ENCODE data around the gene IVD.
"Not testable (repeated sequence)": the region's sequence is repeated elsewhere in the genome, so short reads cannot be mapped to it uniquely, and the experiment has no call there.

The IVD gene

DNA sequence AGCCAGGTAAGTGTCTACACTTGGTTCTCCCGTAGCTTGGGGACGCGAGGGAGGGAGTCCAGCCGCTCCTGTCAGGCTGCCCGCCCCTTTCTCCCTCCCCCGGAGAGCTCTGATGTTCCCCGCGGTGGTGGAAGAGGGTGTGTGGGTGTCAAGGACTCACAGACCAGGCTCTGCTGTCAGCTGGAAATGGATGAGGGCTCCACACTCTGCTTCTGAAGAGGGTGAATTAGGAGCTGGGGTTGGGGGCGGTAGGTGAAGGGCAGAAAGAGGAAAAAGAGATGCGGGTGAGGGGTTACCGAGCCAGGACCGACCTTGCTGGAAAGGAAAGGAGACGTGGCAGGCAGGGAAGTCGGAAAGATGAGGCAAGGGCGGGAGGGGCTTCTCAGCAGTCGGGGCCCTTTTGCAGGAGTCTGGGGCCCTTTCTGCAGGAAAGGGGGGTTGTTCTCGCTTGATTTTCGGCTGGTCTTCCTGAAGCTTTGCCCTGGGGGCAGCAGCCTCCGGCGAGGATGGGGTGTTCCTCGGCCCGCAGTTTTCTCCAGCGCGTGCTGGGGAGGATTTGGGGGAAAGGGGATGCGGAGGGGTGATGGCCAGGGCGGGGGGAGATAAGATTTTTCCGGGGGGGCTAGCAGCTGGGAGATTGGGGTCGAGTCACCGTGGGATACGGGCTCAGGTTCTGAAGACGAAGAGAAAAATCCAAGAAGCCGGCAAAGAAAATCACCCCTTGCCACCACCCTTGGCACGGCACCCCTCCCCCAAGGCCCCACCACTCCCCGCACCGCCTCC is 34.6 kb downstream of the IVD start:
- DNase-seq, result peak; percentile 62

DNA sequence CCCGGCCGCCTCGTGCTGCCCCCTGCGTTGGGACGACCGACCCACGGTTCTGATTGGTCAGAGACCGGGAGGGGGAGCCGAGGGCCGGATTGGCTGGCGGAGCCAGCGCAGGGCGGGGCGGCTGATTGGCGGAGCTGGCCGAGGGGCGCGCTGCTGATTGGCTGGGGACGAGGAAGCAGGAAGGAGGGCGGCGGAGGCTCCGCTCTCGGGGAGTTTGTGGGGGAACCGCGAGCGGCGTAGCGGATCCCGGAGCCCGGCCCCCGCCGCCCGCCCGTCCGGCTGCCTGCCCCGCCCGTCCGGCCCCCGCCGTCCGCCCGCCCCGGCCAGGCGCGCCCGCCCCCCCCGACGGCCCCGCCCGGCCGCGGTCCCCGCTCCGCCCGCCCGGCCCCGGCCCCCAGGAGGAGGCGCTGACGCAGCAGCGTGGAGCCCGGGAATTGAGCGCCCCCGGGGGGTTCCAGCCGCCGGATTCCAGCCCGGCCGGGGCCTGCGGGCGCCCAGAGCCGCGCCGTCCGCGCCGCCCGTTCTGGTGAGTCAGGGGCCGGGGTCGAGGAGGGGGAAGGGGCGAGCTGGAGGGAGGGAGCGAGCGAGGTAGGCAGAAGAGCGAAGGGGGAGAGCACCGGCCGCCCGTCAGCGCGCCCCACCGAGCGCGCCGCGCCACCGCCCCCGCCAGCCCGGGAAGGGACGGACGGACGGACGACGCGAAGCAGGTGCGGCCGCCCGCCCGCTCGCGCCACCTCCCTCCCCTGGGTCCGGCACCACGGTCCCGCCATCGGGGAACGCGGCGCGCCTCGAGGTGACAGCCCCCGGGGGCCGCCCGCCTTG is 35.4 kb downstream of the IVD start, which contains the start of gene BAHD1:
Gene BAHD1, plus strand, starts transcription at position 211 of the 822 bp plus-strand sequence. CDS start 17,512 bp downstream, outside the sequence.
- DNase-seq, result peak; percentile 87

DNA sequence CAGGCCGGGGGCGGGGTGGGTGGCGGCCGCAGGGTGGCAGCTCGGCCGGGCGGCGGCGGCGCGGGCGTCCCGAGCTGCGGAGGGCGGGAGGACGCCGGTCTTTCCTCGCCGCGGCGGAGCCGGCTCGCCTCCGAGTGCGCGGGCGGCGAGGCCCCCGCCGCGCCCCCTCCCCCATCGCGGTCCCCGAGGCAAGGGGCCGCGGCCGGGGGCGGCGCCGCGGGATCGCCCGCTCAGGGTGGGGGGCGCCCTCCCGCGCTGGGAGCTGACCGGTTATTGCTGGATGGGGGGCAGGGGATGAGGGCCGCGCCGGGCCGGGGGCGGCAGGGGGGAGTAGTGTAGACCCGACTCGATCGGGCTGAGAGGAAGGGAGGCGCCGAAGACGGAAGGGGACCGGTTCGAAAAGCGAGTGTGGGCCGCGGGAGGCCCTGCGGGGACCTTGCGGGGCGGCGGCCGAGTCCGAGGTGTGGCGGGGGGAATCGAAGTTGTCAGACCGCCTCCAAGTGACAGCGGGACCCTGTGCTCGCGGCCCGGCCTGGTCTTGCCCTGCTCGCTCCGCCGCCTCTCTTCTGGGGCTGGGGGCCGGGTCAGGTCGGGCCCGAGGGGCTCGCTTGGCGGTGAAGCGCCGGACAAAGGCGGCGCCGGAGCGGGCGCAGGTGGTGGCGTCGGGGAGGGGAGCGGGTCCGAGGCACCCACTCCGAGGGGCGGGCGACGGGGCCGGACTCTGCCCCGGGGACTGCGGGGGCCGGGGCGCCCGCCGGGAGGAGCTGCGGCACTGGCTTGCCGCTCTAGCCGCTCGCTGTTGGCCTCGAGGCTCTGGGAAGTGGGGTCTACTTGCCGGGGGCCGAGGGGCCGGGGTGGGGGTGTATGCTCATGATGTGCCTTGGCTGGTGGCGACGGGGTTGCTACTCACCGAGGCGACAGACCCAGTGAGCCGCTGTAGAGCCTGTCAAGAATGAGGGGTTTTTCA is 36.3 kb downstream of the IVD start:
- peak; percentile 69 for DNase-seq

DNA sequence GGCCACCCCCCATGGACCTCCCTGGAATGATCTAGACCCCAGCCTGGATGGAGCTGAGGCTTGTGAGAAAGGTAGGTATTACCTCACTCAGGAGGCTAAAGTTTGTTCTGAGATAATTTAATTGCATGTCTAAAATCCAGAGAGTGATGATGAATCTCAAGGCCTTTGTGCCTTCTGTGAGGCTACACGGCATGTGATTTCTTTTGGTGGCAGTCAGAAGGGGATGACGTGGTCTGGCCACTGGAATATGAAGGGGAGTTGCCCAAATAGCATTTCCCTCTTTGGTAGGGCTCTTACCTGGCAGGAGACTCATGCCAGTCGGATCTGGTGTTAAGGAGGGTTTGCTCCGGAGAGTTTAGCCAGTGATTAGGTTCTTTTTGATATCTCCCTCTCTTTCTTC is 37.7 kb downstream of the IVD start:
- DNase-seq, result no peak

DNA sequence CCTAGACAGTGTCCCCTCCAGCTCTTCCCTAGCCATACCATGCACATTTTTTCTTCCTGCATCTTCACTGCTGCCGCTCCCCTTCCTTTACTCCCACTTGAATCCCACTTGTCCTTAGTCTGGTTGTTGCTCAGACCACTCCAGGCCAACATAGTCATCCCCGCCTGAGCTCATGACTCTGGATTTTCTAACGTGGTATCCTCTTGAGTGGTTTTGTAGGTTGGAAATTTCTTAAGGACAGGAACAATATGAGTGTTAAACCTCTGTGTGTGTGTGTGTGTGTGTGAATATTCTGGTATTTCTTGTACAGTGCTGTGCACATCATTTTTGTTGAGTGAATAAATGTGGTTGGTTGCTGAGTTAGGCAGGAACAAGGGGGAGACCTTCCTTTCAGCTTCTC is 38.3 kb downstream of the IVD start:
- DNase-seq, result no peak

DNA sequence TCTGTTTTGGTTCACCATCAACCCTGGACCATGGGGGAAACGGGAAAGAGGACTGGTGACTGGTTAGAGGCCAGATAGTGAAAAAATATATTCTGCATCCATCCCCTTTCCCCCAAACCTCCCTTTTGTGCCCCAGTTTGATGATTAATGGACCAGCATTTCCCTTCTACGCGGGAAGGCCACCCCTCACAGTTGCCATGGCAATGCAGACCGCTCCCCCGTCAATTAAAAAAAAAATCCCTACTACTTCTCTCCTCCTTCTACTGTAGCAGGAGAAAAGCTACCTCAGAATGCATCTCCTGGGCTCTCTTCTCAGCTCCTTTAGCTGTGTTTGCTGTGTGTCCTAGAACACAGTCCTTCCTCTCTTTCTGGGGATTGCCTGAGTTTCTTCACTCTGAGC is 39.1 kb downstream of the IVD start:
- no peak for DNase-seq

DNA sequence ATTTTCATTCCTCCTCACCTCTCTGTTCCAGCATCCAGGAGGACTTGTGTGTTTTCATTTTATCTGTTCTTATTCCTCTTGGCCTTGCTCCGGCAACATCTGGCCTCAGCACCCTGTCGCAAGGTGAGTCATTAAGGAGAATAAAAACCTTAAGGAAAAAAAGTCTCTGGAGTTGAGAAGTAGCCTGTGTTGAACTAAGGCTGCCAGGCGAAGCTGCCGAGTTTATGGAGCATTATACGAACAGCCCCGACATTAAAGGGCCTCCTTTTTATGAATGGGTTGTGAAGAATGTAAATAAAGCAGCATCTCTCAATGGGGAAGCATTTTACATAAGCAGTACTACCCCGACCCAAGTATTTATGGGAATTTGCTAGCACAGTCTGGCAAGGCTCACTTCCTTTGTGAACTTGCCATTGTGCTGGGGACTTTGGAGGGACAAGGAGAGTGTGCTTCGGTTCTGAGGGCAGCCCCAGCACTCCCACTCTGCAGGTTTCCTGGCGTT is 39.9 kb downstream of the IVD start:
- DNase-seq, result no peak

DNA sequence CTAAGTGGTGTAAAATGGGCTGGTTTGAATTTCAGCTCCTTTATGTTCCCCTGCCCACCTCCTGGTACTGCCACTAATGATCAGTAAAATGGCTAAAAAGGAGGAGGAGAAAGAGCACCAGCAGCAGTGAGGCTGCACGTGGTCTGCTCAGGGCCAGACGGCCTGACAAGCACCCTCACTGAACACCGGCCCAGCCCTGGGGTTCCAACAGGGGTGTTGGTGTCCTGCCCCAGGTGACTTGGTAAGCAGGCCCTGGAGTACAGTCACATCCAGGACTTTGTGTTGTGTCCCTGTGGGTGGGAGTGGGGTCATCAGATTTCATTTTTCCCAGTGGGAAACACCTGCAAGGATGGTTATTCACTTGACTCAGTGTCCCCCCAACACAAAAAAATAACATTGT is 40.5 kb downstream of the IVD start:
- DNase-seq, result no peak

DNA sequence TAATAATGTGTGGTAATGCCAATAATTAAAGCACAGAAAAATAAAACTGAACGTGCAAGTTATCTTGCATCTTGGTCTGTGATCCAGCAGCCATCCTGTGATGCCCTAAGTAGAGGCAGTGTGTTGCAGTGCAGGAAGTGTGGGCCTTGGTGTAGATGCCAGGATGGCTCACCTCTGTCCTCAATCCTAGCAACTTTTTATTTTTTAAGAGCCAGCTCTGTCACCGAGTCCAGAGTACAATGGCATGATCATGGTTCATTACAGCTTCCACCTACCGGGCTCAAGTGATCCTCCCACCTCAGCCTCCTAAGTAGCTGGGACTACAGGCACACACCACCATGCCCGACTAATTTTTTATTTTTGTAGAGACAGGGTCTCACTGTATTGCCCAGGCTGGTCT is 42.8 kb downstream of the IVD start:
- DNase-seq, result no peak

DNA sequence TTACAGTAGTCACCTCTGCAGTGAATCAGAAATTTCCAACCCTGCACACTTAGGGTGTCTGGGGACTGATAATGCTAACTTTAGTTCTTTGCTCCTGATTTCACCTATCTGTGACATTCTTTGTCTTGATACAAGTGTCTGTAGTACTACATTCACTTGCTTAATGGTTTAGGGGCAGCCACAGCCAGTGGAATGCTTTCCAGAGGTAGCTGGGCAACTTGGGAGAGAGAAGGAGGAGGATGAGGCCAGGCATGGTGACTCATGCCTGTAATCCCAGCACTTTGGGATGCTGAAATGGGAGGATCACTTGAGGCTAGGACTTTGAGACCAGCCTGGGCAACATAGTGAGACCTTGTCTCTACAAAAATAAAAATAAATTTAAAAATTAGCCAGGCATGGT is 43.7 kb downstream of the IVD start:
- DNase-seq, result no peak

DNA sequence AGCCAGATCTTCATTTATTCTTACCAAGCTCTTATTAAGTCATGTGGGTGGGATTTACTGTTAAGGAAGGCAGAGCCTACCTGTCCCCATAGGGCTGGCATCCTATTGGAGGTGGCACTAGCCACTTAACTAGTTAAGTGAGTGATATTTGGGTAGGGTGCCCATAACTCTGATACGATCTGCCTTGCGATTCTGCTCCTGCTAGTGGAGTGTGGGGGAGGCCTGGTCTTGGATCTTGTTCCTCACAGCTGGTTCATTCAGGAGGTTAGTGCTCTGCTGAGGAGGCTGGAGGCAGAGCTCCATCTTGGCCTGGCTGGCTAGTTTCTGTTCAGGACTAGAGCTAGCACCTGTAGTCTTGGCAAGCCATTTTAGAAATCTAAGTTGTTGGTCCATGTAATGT is 44.5 kb downstream of the IVD start:
- DNase-seq, result no peak

DNA sequence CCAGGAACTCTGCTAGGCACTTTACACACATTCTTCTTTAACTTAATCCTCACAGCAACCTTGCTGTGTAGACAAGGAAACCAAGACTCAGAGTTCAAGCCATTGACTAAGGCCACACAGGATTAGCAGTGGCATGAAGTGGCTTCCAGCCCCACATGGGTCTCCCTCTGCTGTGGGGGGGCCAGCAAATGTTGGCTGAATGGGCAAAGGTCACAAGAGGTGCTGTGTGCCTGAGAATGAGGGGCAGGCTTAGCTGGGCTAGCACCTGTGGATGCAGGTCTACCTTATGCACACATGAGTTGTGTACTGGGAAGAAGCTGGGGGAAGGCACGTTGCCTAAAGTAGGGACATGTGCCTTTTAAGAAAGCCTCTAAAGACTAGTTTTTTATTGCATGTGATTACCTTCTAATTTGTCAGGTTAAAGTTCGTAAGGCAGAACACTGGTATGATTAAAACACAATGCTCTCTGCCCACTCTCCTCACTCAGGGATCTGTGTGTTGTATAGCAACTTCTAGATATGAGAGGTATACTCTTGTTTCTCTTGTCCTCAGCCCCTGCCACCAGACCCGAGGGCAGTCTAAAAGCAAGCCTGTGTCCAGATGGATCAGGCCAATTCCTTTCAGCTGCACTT is 46.0 kb downstream of the IVD start:
- DNase-seq, result no peak

DNA sequence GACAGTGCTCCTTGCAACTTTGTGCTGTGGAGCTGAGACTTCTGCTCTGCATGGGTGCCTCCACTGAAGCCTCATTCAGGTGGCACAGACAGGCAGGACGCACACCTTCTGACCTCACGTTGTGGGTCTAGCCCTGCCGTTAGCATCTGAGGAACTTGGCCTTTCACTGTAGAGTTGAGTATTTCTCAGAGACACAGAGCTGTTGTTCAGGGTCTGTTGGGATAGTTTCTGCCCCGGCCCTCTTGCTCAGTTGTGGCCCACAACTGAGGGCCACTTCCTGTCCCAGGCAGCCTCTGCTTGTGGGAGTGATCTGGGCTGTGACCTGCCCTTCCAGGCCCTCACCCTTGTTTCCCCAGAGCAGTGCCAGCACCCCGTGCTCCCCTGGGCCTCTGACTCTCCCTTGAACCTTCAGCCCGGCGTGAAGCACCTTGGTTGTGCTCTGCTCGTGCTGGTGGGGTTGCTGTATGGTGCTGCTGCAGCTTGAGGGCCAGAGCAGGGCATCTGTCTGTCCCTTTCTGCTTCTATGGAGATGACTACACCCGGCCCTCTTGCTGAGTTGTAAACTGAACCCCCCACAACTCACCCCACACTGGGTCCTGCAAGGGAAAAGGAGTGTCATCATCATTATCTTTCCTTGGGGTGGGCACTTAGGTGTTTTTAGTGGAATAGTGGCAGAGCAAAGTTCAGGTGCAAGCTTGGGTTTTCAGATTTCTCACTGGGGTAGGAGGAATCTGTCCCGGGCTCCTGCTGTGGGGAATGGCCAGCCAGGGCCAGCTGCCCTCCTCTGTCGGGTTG is 46.9 kb downstream of the IVD start:
- no peak for DNase-seq

DNA sequence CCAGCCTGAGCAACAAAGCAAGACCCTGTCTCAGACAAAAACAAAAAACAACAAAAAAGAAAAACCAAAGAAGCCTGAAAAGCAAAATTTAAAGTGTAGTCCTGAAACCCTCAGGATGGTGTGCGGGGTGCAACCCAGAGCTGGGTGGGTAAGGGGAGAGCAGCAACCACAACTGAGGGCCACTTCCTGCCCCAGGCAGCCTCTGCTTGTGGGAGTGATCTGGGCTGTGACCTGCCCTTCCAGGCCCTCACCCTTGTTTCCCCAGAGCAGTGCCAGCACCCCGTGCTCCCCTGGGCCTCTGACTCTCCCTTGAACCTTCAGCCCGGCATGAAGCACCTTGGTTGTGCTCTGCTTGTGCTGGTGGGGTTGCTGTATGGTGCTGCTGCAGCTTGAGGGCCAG is 48.3 kb downstream of the IVD start:
- not testable (repeated sequence) for DNase-seq

DNA sequence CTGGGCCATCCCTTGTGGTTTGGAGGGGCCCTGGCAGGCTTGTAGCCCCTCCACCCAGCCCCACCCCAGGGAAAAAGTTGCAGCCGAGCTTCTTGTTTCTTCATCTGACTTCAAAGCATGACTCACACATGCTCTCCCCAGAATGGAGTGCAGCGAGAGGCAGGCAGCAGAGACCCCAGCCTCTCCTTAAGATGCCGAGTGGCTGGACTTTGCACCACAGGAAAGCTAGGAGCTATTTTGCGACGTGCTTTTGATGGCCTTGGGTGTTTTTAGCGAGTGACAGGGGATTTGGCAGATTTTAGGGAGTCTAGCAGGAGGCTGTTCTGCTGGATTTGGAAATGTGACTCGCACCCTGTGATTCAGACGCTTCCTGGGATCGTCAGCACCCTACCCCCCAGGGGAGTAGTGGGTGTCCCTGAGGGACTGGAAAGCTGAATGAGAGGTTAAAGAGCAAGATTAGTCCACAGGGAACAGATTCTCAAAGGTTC is 49.4 kb downstream of the IVD start:
- no peak for DNase-seq

DNA sequence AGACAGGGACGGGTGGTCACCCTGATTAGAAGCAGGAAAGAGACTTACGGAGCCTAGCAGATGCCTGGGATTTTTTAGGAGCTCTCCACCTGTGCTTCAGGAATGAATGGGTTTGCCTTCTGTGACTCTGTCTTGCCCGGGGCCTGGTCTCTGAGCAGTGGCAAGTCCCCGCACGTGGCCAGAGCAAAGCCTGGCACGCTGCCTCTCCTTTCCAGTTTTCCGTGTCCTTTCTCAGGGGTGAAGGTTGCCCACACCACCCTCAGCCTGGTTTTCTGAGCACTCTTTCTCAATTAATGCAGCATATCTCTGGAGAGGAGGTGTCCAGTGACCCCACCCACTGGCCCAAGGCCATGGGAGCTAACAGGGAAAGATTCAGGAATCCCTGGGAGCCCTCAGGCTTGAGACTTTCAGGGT is 50.7 kb downstream of the IVD start:
- no peak for DNase-seq

DNA sequence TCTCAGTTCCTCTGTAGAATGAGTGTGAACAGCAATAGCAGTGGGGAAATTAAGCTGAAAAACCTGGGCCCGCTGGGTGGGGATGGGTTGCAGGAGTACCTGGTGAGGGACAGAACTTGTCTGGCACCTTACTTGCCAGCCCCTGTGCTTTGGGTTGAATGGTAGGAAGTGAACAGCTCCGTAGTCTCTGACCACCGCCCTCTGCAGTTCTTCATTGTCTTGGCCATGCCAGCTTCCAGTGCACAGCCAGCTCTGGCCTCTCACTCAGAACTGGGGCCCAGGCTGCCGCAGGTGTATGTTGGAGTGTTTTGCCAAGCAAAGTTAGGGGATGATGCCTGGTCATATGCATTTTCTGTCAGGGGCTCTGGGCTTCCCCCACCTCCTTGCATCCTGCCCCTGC is 51.1 kb downstream of the IVD start:
- no peak for DNase-seq

DNA sequence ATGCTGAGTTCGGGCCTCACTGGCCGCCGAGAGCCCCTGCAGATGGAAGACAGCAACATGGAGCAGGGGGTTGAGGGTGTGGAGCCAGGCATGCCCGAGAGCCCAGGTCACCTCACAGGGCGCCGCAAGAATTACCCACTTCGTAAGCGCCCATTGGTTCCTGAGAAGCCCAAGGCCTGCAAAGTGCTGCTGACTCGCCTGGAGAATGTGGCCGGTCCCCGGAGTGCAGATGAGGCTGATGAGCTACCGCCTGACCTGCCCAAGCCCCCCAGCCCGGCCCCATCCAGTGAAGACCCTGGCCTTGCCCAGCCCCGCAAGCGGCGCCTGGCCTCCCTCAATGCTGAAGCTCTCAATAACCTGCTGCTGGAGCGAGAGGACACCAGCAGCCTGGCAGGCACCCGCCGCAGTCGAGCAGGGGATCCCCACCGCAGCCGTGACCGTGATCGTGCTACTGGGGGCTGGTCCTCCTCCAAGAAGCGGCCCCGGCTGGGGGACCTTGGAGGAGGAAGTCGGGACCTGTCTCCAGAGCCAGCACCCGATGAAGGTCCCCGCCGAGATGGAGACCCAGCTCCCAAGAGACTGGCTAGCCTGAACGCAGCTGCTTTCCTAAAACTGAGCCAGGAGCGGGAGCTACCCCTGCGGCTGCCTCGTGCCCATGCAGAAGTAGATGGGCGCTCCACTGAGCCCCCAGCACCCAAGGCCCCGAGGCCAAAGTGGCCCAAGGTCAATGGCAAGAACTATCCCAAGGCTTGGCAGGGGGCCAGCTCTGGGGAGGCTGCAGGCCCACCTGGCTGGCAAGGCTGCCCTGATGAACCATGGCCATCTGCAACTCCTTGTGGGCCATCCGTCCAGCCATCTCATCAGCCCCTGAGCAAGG is 53.1 kb downstream of the IVD start:
- DNase-seq, result no peak

DNA sequence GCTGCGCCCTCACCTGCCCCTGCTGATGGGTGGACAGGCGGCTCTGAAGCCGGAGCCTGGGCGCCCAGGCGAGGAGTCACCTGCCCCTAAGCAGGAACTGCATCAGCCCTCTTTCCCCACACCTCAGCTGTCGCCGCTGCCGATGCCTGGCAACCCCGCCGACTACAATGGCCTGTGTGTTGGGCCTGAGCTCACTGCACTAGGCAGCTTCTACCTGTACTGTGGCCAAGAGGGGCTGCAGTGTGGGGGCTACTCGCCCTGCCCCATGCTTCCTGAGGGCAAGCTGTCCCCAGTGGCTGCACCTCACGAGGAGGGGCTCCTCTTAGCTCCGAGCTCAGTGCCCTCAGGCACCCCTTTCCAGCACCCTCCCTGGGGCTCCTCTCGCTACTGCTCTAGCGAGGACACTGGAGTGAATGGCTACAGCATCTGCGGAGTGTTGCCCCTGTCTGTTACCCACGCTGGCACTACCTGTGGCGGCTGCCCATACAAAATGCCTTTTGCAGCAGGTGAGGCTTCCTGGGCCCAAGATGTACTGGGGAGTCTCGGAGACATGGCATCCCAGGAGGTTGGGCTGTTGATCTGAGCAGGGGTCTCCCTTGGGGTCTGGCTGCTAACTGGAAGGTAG is 53.9 kb downstream of the IVD start:
- no peak for DNase-seq

DNA sequence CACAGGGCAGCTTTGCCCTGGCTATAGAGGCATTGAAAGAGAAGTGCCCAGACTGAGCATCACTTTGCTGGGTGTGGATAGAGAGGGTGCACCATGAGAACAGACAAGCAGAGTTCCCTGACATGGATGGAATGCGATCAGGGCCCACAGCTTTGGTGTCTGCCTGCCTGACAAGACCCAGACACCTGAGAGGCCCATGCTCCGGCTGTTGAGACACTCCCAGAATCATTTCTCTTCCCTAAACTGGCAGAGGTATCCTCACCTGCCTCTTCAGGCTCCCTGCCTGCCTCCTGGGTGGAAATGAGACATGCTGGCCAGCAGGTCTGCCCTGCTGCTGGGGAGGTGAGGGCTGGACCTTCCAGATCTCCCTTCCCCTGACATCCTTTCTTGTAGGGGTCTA is 54.8 kb downstream of the IVD start:
- DNase-seq, result no peak

Measured in retina (tissue), 1 donor.